Upper lobe of left lung (tissue), 4 donors: Measurements from ENCODE around the gene PVRIG.
"Not testable (repeated sequence)": the region's sequence is repeated elsewhere in the genome, so short reads cannot be mapped to it uniquely, and the experiment has no call there.

ENCODE experiments used
- POLR2AphosphoS5 ChIP-seq, 2 donors: sonication (generic); formaldehyde crosslinking; IDR thresholded peaks; one replicate each; pipeline ENCODE4 v1.5.1; 2017; ENCODE audit warnings: antibody characterized with exemption in 2 of 2
- TF ChIP-seq, protein P1 (sequence below), 6 experiments: fragments of 450-650 bp in 4 of 6; fragments of 200-600 bp in 2 of 6; sonication (generic) in 2 of 6; IDR thresholded peaks; one replicate each; pipeline ENCODE4 v1.5.1; 2016 to 2019; ENCODE audit warnings: antibody characterized with exemption in 6 of 6

GRCh38 chr7:100183090-100183489 lies 36.7 kb upstream of the PVRIG start:
- TF ChIP-seq, protein P1, sequence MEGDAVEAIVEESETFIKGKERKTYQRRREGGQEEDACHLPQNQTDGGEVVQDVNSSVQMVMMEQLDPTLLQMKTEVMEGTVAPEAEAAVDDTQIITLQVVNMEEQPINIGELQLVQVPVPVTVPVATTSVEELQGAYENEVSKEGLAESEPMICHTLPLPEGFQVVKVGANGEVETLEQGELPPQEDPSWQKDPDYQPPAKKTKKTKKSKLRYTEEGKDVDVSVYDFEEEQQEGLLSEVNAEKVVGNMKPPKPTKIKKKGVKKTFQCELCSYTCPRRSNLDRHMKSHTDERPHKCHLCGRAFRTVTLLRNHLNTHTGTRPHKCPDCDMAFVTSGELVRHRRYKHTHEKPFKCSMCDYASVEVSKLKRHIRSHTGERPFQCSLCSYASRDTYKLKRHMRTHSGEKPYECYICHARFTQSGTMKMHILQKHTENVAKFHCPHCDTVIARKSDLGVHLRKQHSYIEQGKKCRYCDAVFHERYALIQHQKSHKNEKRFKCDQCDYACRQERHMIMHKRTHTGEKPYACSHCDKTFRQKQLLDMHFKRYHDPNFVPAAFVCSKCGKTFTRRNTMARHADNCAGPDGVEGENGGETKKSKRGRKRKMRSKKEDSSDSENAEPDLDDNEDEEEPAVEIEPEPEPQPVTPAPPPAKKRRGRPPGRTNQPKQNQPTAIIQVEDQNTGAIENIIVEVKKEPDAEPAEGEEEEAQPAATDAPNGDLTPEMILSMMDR (IDR thresholded peaks at IDR 0.05) = not testable (repeated sequence)
- not testable (repeated sequence) for TF ChIP-seq POLR2AphosphoS5 (IDR thresholded peaks at IDR 0.05)
